HL-60/S4 treated with retinoic acid at 250 ng/mL for 4 days and 3 days (cell line): ENCODE data around the gene CRABP1.

Experiments used
- in situ Hi-C: fragments of 300-500 bp; cut with MboI; formaldehyde crosslinking; loops from 2 replicates; pipeline ENCODE4 v1.7.0; 2022; ENCODE audit warnings: low sequenced_read_pairs

CRABP1 gene

GRCh38 chr15:78340231-78341056 is at the start of gene CRABP1:
Gene CRABP1, plus strand, starts transcription at chr15:78340353. Its CDS starts 76 bp downstream, at chr15:78340429.
- in situ Hi-C loops = no loop called here

GRCh38 chr15:78291052-78291451 is 49.1 kb upstream of the CRABP1 start:
- in situ Hi-C loops = no loop called here

- in situ Hi-C loops = no loop called here
These were observed 48.5 kb upstream of the CRABP1 start for GRCh38 chr15:78291698-78292097.

GRCh38 chr15:78292219-78292618 is 47.9 kb upstream of the CRABP1 start:
- in situ Hi-C loops = no loop called here

- in situ Hi-C loops = no loop called here
These were observed 40.8 kb upstream of the CRABP1 start, which contains the start of gene SKIC8 for GRCh38 chr15:78299101-78299930. Gene SKIC8, minus strand, starts transcription at chr15:78299609. Its CDS starts 3,923 bp downstream, at chr15:78295686.

- in situ Hi-C loops = no loop called here
These were observed 38.8 kb upstream of the CRABP1 start for GRCh38 chr15:78301326-78301725.

- in situ Hi-C loops = no loop called here
These were observed 38.3 kb upstream of the CRABP1 start for GRCh38 chr15:78301828-78302227.

- in situ Hi-C loops = no loop called here
These were observed 37.4 kb upstream of the CRABP1 start for GRCh38 chr15:78302579-78303312.

- in situ Hi-C loops = no loop called here
These were observed 35.7 kb upstream of the CRABP1 start for GRCh38 chr15:78304216-78305066.

- in situ Hi-C loops = no loop called here
These were observed 33.9 kb upstream of the CRABP1 start for GRCh38 chr15:78306176-78306774.

- in situ Hi-C loops = no loop called here
These were observed 32.2 kb upstream of the CRABP1 start for GRCh38 chr15:78307976-78308375.

GRCh38 chr15:78308422-78309032 is 31.6 kb upstream of the CRABP1 start:
- in situ Hi-C loops = no loop called here

GRCh38 chr15:78311292-78311691 is 28.9 kb upstream of the CRABP1 start:
- in situ Hi-C loops = no loop called here

GRCh38 chr15:78312536-78312935 is 27.6 kb upstream of the CRABP1 start:
- in situ Hi-C loops = no loop called here

GRCh38 chr15:78312957-78313356 is 27.2 kb upstream of the CRABP1 start:
- in situ Hi-C loops = no loop called here

- in situ Hi-C loops = no loop called here
These were observed 26.8 kb upstream of the CRABP1 start for GRCh38 chr15:78313383-78313782.

- in situ Hi-C loops = no loop called here
These were observed 26.0 kb upstream of the CRABP1 start for GRCh38 chr15:78314181-78314581.

- in situ Hi-C loops = no loop called here
These were observed 24.4 kb upstream of the CRABP1 start for GRCh38 chr15:78315686-78316282.
